ENCODE data around the gene DNAH1.

Gene DNAH1

GRCh38 chr3:52349131-52349530, 33.0 kb downstream of the DNAH1 start:
- H3K27me3 ChIP-seq (ENCODE audit: control insufficient read depth in 2 of 2, insufficient read depth in 2 of 2, low read length in 2 of 2) = no peaks in the 10 kb centered on the region
- no peak overlapping the region for H3K27ac ChIP-seq (ENCODE audit: low read depth in 2 of 2, low read length in 2 of 2)
- H3K9me3 ChIP-seq (ENCODE audit: control insufficient read depth in 2 of 2, low read length in 2 of 2) = no peaks in the 10 kb centered on the region
- H3K4me3 ChIP-seq (ENCODE audit: low read length in 2 of 2) = no peak overlapping the region
- H3K36me3 ChIP-seq (ENCODE audit: control insufficient read depth in 2 of 2, insufficient read depth in 2 of 2, low read length in 2 of 2) = peaks cover 20 to 41% of the 10 kb centered on the region in 2 donors
- H3K9ac ChIP-seq (ENCODE audit: low read depth in 1 of 2, low read length in 2 of 2) = no peak overlapping the region
- no peaks in the 10 kb centered on the region for H3K4me1 ChIP-seq (ENCODE audit: control insufficient read depth in 2 of 2, insufficient read depth in 2 of 2, low read length in 2 of 2)

GRCh38 chr3:52349611-52350395, 33.7 kb downstream of the DNAH1 start:
- Histone ChIP-seq H3K36me3 (ENCODE audit: control insufficient read depth in 2 of 2, insufficient read depth in 2 of 2, low read length in 2 of 2) (peaks cover 21 to 42% of the 10 kb centered on the region in 2 donors), H3K9me3 (ENCODE audit: control insufficient read depth in 2 of 2, low read length in 2 of 2) (no peaks in the 10 kb centered on the region), H3K9ac (ENCODE audit: low read depth in 1 of 2, low read length in 2 of 2) (no peak overlapping the region), H3K4me1 (ENCODE audit: control insufficient read depth in 2 of 2, insufficient read depth in 2 of 2, low read length in 2 of 2) (no peaks in the 10 kb centered on the region), H3K4me3 (ENCODE audit: low read length in 2 of 2) (no peak overlapping the region), H3K27me3 (ENCODE audit: control insufficient read depth in 2 of 2, insufficient read depth in 2 of 2, low read length in 2 of 2) (no peaks in the 10 kb centered on the region), H3K27ac (ENCODE audit: low read depth in 2 of 2, low read length in 2 of 2) (no peak overlapping the region)

GRCh38 chr3:52350416-52350815, 34.3 kb downstream of the DNAH1 start:
- H3K36me3 ChIP-seq (ENCODE audit: control insufficient read depth in 2 of 2, insufficient read depth in 2 of 2, low read length in 2 of 2) = peaks cover 21 to 41% of the 10 kb centered on the region in 2 donors
- no peaks in the 10 kb centered on the region for H3K4me1 ChIP-seq (ENCODE audit: control insufficient read depth in 2 of 2, insufficient read depth in 2 of 2, low read length in 2 of 2)
- H3K9ac ChIP-seq (ENCODE audit: low read depth in 1 of 2, low read length in 2 of 2) = no peak overlapping the region

DNA sequence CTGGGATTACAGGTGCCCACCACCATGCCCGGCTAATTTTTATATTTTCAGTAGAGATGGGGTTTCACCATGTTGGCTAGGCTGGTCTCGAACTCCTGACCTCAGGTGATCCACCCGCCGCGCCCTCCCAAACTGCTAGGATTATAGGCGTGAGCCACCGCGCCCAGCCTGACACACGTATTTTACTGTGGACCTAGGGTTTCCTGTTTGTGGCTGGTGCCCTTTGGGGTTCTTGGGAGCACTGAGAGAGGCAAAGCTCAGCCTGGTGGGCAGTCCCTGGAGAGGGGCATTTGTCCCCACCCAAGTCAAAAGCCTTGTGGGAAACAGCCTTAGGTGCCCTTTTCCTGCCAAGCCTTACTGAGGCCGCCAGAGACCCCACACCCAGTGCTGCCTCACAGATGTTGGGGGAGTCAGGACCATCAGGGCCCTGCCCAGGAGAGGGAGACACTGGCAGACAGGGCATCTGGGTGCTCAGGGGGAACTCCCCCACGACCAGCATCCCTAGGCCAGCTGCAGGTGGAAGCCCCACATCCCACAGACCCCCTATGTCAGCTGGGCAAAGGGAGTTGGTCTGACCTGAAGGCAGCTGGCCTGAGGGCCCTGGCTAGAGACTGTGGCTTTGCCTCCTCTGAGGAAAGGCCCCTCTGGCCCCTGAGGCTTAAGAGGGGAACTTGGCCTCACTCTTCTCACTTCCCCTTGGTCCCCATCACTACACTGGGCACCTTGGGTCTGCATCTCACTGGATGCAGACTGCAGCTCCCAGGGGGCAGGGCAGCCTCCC, 35.1 kb downstream of the DNAH1 start:
- H3K9me3 ChIP-seq (ENCODE audit: control insufficient read depth in 2 of 2, low read length in 2 of 2) = no peaks in the 10 kb centered on the region
- no peak overlapping the region for H3K27ac ChIP-seq (ENCODE audit: low read depth in 2 of 2, low read length in 2 of 2)
- H3K9ac ChIP-seq (ENCODE audit: low read depth in 1 of 2, low read length in 2 of 2) = no peak overlapping the region
- no peaks in the 10 kb centered on the region for H3K4me1 ChIP-seq (ENCODE audit: control insufficient read depth in 2 of 2, insufficient read depth in 2 of 2, low read length in 2 of 2)
- H3K4me3 ChIP-seq (ENCODE audit: low read length in 2 of 2) = no peak overlapping the region
- H3K36me3 ChIP-seq (ENCODE audit: control insufficient read depth in 2 of 2, insufficient read depth in 2 of 2, low read length in 2 of 2) = peaks cover 21 to 46% of the 10 kb centered on the region in 2 donors
- no peaks in the 10 kb centered on the region for H3K27me3 ChIP-seq (ENCODE audit: control insufficient read depth in 2 of 2, insufficient read depth in 2 of 2, low read length in 2 of 2)

More at GRCh38 chr3:52350416-52350815, 34.3 kb downstream of the DNAH1 start:
- no peak overlapping the region for H3K27ac ChIP-seq (ENCODE audit: low read depth in 2 of 2, low read length in 2 of 2)
- H3K9me3 ChIP-seq (ENCODE audit: control insufficient read depth in 2 of 2, low read length in 2 of 2) = no peaks in the 10 kb centered on the region
- H3K4me3 ChIP-seq (ENCODE audit: low read length in 2 of 2) = no peak overlapping the region
- H3K27me3 ChIP-seq (ENCODE audit: control insufficient read depth in 2 of 2, insufficient read depth in 2 of 2, low read length in 2 of 2) = no peaks in the 10 kb centered on the region

DNA sequence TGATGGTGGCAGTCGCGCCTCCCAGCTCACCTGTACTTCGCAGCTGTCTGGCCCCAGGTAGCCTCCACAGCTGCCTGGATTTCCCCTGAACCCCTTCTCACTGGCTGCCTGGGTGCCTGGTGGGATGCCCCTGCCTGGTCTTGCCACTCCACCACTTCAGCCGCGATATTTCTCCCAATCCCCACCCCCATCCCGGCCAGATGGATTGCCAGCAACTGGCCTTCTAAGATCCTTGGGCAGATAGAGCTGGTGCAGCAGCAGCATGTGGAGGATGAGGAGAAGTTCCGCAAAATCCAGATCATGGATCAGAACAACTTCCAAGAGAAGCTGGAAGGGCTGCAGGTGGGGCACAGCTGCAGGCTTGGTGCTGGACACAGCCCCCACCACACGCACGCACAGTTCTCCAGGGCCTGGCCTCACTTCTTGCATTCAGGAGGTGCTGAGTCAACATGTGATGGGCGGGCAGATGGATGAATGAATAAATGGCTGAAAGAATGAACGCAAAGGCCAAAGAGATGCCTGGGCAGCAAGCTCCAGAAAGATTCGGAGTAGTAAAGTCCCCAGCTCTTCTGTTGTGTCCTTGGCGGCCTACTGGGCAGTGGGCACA, 35.7 kb downstream of the DNAH1 start:
- no peaks in the 10 kb centered on the region for H3K27me3 ChIP-seq (ENCODE audit: control insufficient read depth in 2 of 2, insufficient read depth in 2 of 2, low read length in 2 of 2)
- H3K27ac ChIP-seq (ENCODE audit: low read depth in 2 of 2, low read length in 2 of 2) = no peak overlapping the region
- H3K9me3 ChIP-seq (ENCODE audit: control insufficient read depth in 2 of 2, low read length in 2 of 2) = no peaks in the 10 kb centered on the region
- H3K9ac ChIP-seq (ENCODE audit: low read depth in 1 of 2, low read length in 2 of 2) = no peak overlapping the region
- H3K36me3 ChIP-seq (ENCODE audit: control insufficient read depth in 2 of 2, insufficient read depth in 2 of 2, low read length in 2 of 2) = peaks cover 21 to 42% of the 10 kb centered on the region in 2 donors
- H3K4me3 ChIP-seq (ENCODE audit: low read length in 2 of 2) = no peak overlapping the region
- H3K4me1 ChIP-seq (ENCODE audit: control insufficient read depth in 2 of 2, insufficient read depth in 2 of 2, low read length in 2 of 2) = no peaks in the 10 kb centered on the region

DNA sequence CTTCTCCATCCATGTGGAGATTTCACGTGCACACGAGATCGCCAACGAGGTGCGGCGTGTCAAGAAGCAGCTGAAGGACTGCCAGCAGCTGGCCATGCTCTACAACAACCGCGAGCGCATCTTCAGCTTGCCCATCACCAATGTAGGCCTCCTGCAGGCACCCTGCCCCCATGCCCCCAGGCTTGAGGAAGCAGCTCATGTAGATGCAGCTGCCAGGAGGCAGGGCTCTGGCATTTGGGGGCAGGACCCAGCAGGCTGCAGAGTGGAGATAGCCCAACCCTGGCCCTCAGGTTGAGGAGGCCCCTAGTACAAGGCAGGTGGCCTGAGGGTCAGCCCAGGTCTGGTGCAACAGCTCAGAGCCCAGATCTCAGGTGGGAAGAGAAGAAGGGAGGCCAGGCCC, 36.4 kb downstream of the DNAH1 start:
- Histone ChIP-seq H3K9me3 (ENCODE audit: control insufficient read depth in 2 of 2, low read length in 2 of 2) (no peaks in the 10 kb centered on the region), H3K4me3 (ENCODE audit: low read length in 2 of 2) (no peak overlapping the region), H3K27me3 (ENCODE audit: control insufficient read depth in 2 of 2, insufficient read depth in 2 of 2, low read length in 2 of 2) (no peaks in the 10 kb centered on the region), H3K4me1 (ENCODE audit: control insufficient read depth in 2 of 2, insufficient read depth in 2 of 2, low read length in 2 of 2) (no peaks in the 10 kb centered on the region), H3K27ac (ENCODE audit: low read depth in 2 of 2, low read length in 2 of 2) (no peak overlapping the region), H3K36me3 (ENCODE audit: control insufficient read depth in 2 of 2, insufficient read depth in 2 of 2, low read length in 2 of 2) (peaks cover 21 to 42% of the 10 kb centered on the region in 2 donors), H3K9ac (ENCODE audit: low read depth in 1 of 2, low read length in 2 of 2) (no peak overlapping the region)

DNA sequence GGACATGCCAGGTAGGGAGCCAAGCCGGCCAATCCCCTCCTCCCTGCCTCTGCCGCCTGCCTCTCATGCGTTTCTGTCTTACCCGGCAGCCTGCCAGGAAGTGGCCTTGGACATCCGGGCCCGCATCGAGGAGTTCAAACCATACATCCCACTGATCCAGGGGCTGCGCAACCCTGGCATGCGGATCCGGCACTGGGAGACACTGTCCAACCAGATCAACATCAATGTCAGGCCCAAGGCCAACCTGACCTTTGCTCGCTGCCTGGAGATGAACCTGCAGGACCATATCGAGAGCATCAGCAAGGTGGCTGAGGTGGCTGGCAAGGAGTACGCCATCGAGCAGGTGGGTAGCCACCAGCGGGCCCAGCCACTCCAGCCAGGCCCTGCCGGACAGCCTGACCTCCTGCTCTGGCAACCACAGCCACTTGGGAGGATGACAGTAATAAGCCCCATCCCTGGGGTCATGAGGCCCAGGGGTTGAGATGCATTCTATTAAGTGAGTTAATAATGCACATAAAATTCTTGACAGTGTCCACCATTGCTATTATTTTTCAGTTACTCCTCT, 37.3 kb downstream of the DNAH1 start:
- Histone ChIP-seq H3K36me3 (ENCODE audit: control insufficient read depth in 2 of 2, insufficient read depth in 2 of 2, low read length in 2 of 2) (peaks cover 21 to 42% of the 10 kb centered on the region in 2 donors), H3K27ac (ENCODE audit: low read depth in 2 of 2, low read length in 2 of 2) (no peak overlapping the region), H3K9me3 (ENCODE audit: control insufficient read depth in 2 of 2, low read length in 2 of 2) (no peaks in the 10 kb centered on the region), H3K9ac (ENCODE audit: low read depth in 1 of 2, low read length in 2 of 2) (no peak overlapping the region), H3K4me1 (ENCODE audit: control insufficient read depth in 2 of 2, insufficient read depth in 2 of 2, low read length in 2 of 2) (no peaks in the 10 kb centered on the region), H3K4me3 (ENCODE audit: low read length in 2 of 2) (no peak overlapping the region), H3K27me3 (ENCODE audit: control insufficient read depth in 2 of 2, insufficient read depth in 2 of 2, low read length in 2 of 2) (no peaks in the 10 kb centered on the region)

GRCh38 chr3:52354676-52355075, 38.6 kb downstream of the DNAH1 start:
- peaks cover 15 to 42% of the 10 kb centered on the region in 2 donors for H3K36me3 ChIP-seq (ENCODE audit: control insufficient read depth in 2 of 2, insufficient read depth in 2 of 2, low read length in 2 of 2)
- H3K27me3 ChIP-seq (ENCODE audit: control insufficient read depth in 2 of 2, insufficient read depth in 2 of 2, low read length in 2 of 2) = no peaks in the 10 kb centered on the region
- no peak overlapping the region for H3K27ac ChIP-seq (ENCODE audit: low read depth in 2 of 2, low read length in 2 of 2)
- no peak overlapping the region for H3K9ac ChIP-seq (ENCODE audit: low read depth in 1 of 2, low read length in 2 of 2)
- no peaks in the 10 kb centered on the region for H3K4me1 ChIP-seq (ENCODE audit: control insufficient read depth in 2 of 2, insufficient read depth in 2 of 2, low read length in 2 of 2)
- no peaks in the 10 kb centered on the region for H3K9me3 ChIP-seq (ENCODE audit: control insufficient read depth in 2 of 2, low read length in 2 of 2)
- H3K4me3 ChIP-seq (ENCODE audit: low read length in 2 of 2) = no peak overlapping the region

GRCh38 chr3:52355526-52355925, 39.4 kb downstream of the DNAH1 start:
- Histone ChIP-seq H3K27ac (ENCODE audit: low read depth in 2 of 2, low read length in 2 of 2) (no peak overlapping the region), H3K9ac (ENCODE audit: low read depth in 1 of 2, low read length in 2 of 2) (no peak overlapping the region), H3K9me3 (ENCODE audit: control insufficient read depth in 2 of 2, low read length in 2 of 2) (no peaks in the 10 kb centered on the region), H3K27me3 (ENCODE audit: control insufficient read depth in 2 of 2, insufficient read depth in 2 of 2, low read length in 2 of 2) (no peaks in the 10 kb centered on the region), H3K36me3 (ENCODE audit: control insufficient read depth in 2 of 2, insufficient read depth in 2 of 2, low read length in 2 of 2) (peaks cover 11 to 47% of the 10 kb centered on the region in 2 donors), H3K4me3 (ENCODE audit: low read length in 2 of 2) (no peak overlapping the region), H3K4me1 (ENCODE audit: control insufficient read depth in 2 of 2, insufficient read depth in 2 of 2, low read length in 2 of 2) (no peaks in the 10 kb centered on the region)

DNA sequence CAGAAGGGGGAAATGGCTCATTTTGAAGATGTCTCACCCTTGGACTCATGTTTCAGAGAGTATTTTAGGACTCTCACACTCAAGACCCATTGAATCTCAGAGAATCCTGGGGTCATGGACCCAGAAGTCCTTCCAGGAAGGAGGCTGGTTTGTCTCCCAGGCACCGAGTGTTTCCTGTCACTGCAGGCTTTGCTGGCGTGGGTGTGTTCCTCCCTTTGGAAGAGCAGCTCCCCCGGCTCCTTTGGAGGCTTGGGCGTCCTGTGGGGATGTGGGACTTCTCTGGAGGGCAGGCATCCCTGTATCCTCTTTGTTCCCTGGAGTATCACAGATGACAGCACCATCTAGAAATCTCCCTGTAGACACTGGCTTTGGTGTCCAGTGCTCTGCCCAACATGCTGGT, 40.0 kb downstream of the DNAH1 start:
- Histone ChIP-seq H3K27me3 (ENCODE audit: control insufficient read depth in 2 of 2, insufficient read depth in 2 of 2, low read length in 2 of 2) (no peaks in the 10 kb centered on the region), H3K9ac (ENCODE audit: low read depth in 1 of 2, low read length in 2 of 2) (no peak overlapping the region), H3K4me1 (ENCODE audit: control insufficient read depth in 2 of 2, insufficient read depth in 2 of 2, low read length in 2 of 2) (no peaks in the 10 kb centered on the region), H3K4me3 (ENCODE audit: low read length in 2 of 2) (no peak overlapping the region), H3K36me3 (ENCODE audit: control insufficient read depth in 2 of 2, insufficient read depth in 2 of 2, low read length in 2 of 2) (peaks cover 14 to 50% of the 10 kb centered on the region in 2 donors), H3K9me3 (ENCODE audit: control insufficient read depth in 2 of 2, low read length in 2 of 2) (no peaks in the 10 kb centered on the region), H3K27ac (ENCODE audit: low read depth in 2 of 2, low read length in 2 of 2) (no peak overlapping the region)

Measured in mucosa of rectum (tissue), 2 donors.